Tibial artery (tissue), 4 donors: ENCODE results near the gene GATAD2B.
"Not testable (repeated sequence)": the region's sequence is repeated elsewhere in the genome, so short reads cannot be mapped to it uniquely, and the experiment has no call there.

Source experiments
- DNase-seq, 2 donors: peaks; one replicate each; pipeline ENCODE4 v3.0.0-alpha.2; 2019
- H3K27ac ChIP-seq, 2 donors: fragments of 200-600 bp; sonication (generic) in 1 of 2; 1 replicate in 1 of 2; 2 replicates in 1 of 2; pipeline ENCODE4 v1.5.1; 2018 to 2019; ENCODE audit warnings: mild to moderate bottlenecking in 1 of 2
- H3K27me3 ChIP-seq, 2 donors: fragments of 200-600 bp; sonication (generic) in 1 of 2; one replicate each; pipeline versions ENCODE4 v1.5.1 to v1.6.0; 2016 to 2019
- H3K36me3 ChIP-seq, 3 donors: fragments of 200-600 bp; sonication (generic) in 2 of 3; one replicate each; pipeline ENCODE4 v1.5.1; 2016 to 2019; ENCODE audit warnings: mild to moderate bottlenecking in 2 of 3
- H3K4me1 ChIP-seq, 4 donors: fragments of 200-600 bp; sonication (generic) in 2 of 4; 1 replicate in 3 of 4; 2 replicates in 1 of 4; pipeline ENCODE4 v1.5.1; 2016 to 2019
- H3K4me3 ChIP-seq, 2 donors: fragments of 200-600 bp; sonication (generic) in 1 of 2; 1 replicate in 1 of 2; 2 replicates in 1 of 2; pipeline ENCODE4 v1.5.1; 2018 to 2019; ENCODE audit warnings: mild to moderate bottlenecking in 2 of 2
- H3K9me3 ChIP-seq, 3 donors: fragments of 200-600 bp; sonication (generic) in 1 of 3; one replicate each; pipeline ENCODE4 v1.5.1; 2016 to 2019
- CTCF ChIP-seq, 2 experiments: fragments of 200-600 bp in 1 of 2; fragments of 450-650 bp in 1 of 2; IDR thresholded peaks; one replicate each; pipeline ENCODE4 v1.5.1; 2017 to 2019; ENCODE audit warnings: antibody characterized with exemption in 2 of 2, mild to moderate bottlenecking in 1 of 2, moderate library complexity in 1 of 2
- intact Hi-C: fragments of 100-400 bp; cut with DNase I; formaldehyde crosslinking; loops from one replicate; pipeline ENCODE4 v1.15.0; 2023; ENCODE audit warnings: low total_unique reads

Gene GATAD2B

GRCh38 chr1:153906396-153906795, 16.4 kb downstream of the GATAD2B start:
- H3K27me3 ChIP-seq = no peaks in the 10 kb centered on the region
- DNase-seq = no peak
- peaks cover 0 to 25% (median 12%) of the 10 kb centered on the region in 4 donors for H3K4me1 ChIP-seq
- H3K27ac ChIP-seq = peak overlapping the region in 1 of 2 donors; percentile 27
- no peak overlapping the region for H3K4me3 ChIP-seq
- H3K36me3 ChIP-seq = peaks cover 0 to 13% (median 0%) of the 10 kb centered on the region in 3 donors
- H3K9me3 ChIP-seq = no peaks in the 10 kb centered on the region
- no peak for TF ChIP-seq CTCF (IDR thresholded peaks at IDR 0.05)
- intact Hi-C loops = no loop called here

- H3K9me3 ChIP-seq, intact Hi-C loops, H3K27me3 ChIP-seq, H3K4me3 ChIP-seq, DNase-seq: not testable (repeated sequence)
- Histone ChIP-seq H3K27ac (peak overlapping the region; percentile 27 to 67), H3K36me3 (peaks cover 0 to 13% (median 0%) of the 10 kb centered on the region in 3 donors), H3K4me1 (peaks cover 0 to 25% (median 12%) of the 10 kb centered on the region in 4 donors)
These were observed 16.9 kb downstream of the GATAD2B start for GRCh38 chr1:153905908-153906307.

- DNase-seq = peak in 1 of 2 donors; percentile 43
- Histone ChIP-seq H3K27ac (peak overlapping the region; percentile 29 to 43), H3K4me3 (no peak overlapping the region), H3K9me3 (no peaks in the 10 kb centered on the region), H3K27me3 (no peaks in the 10 kb centered on the region), H3K36me3 (peaks cover 0 to 21% (median 2%) of the 10 kb centered on the region in 3 donors), H3K4me1 (peaks cover 0 to 25% (median 12%) of the 10 kb centered on the region in 4 donors)
- no peak for TF ChIP-seq CTCF (IDR thresholded peaks at IDR 0.05)
- intact Hi-C loops = no loop called here
These were observed 18.8 kb downstream of the GATAD2B start for GRCh38 chr1:153903841-153904455.

- no peaks in the 10 kb centered on the region for H3K27me3 ChIP-seq
- no peaks in the 10 kb centered on the region for H3K9me3 ChIP-seq
- no peak for TF ChIP-seq CTCF (IDR thresholded peaks at IDR 0.05)
- intact Hi-C loops = no loop called here
- no peak for DNase-seq
- peaks cover 0 to 8% (median 4%) of the 10 kb centered on the region in 4 donors for H3K4me1 ChIP-seq
- peaks cover 0 to 19% (median 7%) of the 10 kb centered on the region in 3 donors for H3K36me3 ChIP-seq
- no peak overlapping the region for H3K4me3 ChIP-seq
- no peak overlapping the region for H3K27ac ChIP-seq
These were observed 23.3 kb downstream of the GATAD2B start for GRCh38 chr1:153899509-153899908.

GRCh38 chr1:153895866-153896265, 26.9 kb downstream of the GATAD2B start:
- H3K27me3 ChIP-seq, H3K4me3 ChIP-seq, DNase-seq, intact Hi-C loops, H3K9me3 ChIP-seq, H3K27ac ChIP-seq, H3K4me1 ChIP-seq: not testable (repeated sequence)
- peaks cover 0 to 29% (median 15%) of the 10 kb centered on the region in 3 donors for H3K36me3 ChIP-seq

GRCh38 chr1:153891042-153891441, 31.7 kb downstream of the GATAD2B start:
- peaks cover 0 to 20% (median 0%) of the 10 kb centered on the region in 4 donors for H3K4me1 ChIP-seq
- H3K4me3 ChIP-seq, H3K27ac ChIP-seq, DNase-seq, H3K27me3 ChIP-seq, H3K9me3 ChIP-seq, intact Hi-C loops: not testable (repeated sequence)
- peaks cover 0 to 11% (median 10%) of the 10 kb centered on the region in 3 donors for H3K36me3 ChIP-seq

GRCh38 chr1:153888533-153888932, 34.2 kb downstream of the GATAD2B start:
- peaks cover 0 to 11% (median 10%) of the 10 kb centered on the region in 3 donors for H3K36me3 ChIP-seq
- H3K27ac ChIP-seq = no peak overlapping the region
- H3K4me3 ChIP-seq = no peak overlapping the region
- H3K4me1 ChIP-seq = peaks cover 0 to 20% (median 2%) of the 10 kb centered on the region in 4 donors
- intact Hi-C loops = no loop called here
- no peak for TF ChIP-seq CTCF (IDR thresholded peaks at IDR 0.05)
- H3K9me3 ChIP-seq = no peaks in the 10 kb centered on the region
- H3K27me3 ChIP-seq = no peaks in the 10 kb centered on the region
- DNase-seq = no peak
